A673 (cell line): Measurements from ENCODE around the gene MAPKAP1. TPM values are rescaled to one million over a fixed set of nuclear protein-coding genes. Genes with fewer than 3 reads are reported as not detected.
A peak's percentile ranks its signal among the peaks of the same experiment; 100 is the strongest.

Experiments used
- BruUV-seq: library from RNA; stranded (reverse); fragments of 400-500 nt; replicated peaks from 2 replicates; lab custom pipeline; 2021; lab: Mats Ljungman, UMichigan
- CTCF ChIA-PET: fragments of 300-600 bp; sonication (Branson Sonifier 250); formaldehyde crosslinking; loops from one replicate; lab custom pipeline; 2022; ENCODE audit warnings: antibody characterized with exemption; lab: Charles Lee
- POLR2A ChIA-PET: fragments of 300-600 bp; sonication (Branson Sonifier 250); formaldehyde crosslinking; loops from one replicate; lab custom pipeline; 2022; ENCODE audit warnings: antibody characterized with exemption; ENCODE audit not compliant: low non-redundant PET; lab: Charles Lee
- DNase-seq: peaks from one replicate; pipeline ENCODE4 v3.0.0-alpha.2; 2015; ENCODE audit warnings: low spot score
- H3K27ac ChIP-seq: fragments of 200-600 bp; sonication (generic); 2 replicates; pipeline ENCODE4 v1.5.1; 2016; ENCODE audit warnings: mixed run types, low read depth, mild to moderate bottlenecking, mixed read lengths, antibody characterized with exemption, low read length; ENCODE audit not compliant: poor library complexity, severe bottlenecking
- H3K27me3 ChIP-seq: fragments of 200-600 bp; sonication (generic); replicated peaks from 2 replicates; pipeline ENCODE4 v1.6.1; 2017; ENCODE audit warnings: mixed run types, low read depth, mild to moderate bottlenecking, mixed read lengths, antibody characterized with exemption, low read length; ENCODE audit not compliant: insufficient read depth, poor library complexity
- H3K36me3 ChIP-seq: fragments of 200-600 bp; sonication (generic); 2 replicates; pipeline ENCODE4 v1.6.1; 2016; ENCODE audit warnings: mixed run types, mild to moderate bottlenecking, mixed read lengths, antibody characterized with exemption, low read length; ENCODE audit not compliant: insufficient read depth, poor library complexity, severe bottlenecking
- H3K4me1 ChIP-seq: fragments of 200-600 bp; sonication (generic); 2 replicates; pipeline ENCODE4 v1.6.1; 2017; ENCODE audit warnings: mixed run types, mild to moderate bottlenecking, mixed read lengths, antibody characterized with exemption, low read length; ENCODE audit not compliant: insufficient read depth, poor library complexity, severe bottlenecking
- H3K4me3 ChIP-seq: fragments of 200-600 bp; sonication (generic); 2 replicates; pipeline ENCODE4 v1.5.1; 2016; ENCODE audit warnings: low read depth, mixed run types, mild to moderate bottlenecking, mixed read lengths, low read length; ENCODE audit not compliant: poor library complexity, severe bottlenecking
- H3K9me3 ChIP-seq: fragments of 200-600 bp; sonication (generic); 2 replicates; pipeline ENCODE4 v1.6.1; 2016; ENCODE audit warnings: mixed run types, low read depth, mild to moderate bottlenecking, mixed read lengths, antibody characterized with exemption, low read length; ENCODE audit not compliant: poor library complexity, severe bottlenecking
- CTCF ChIP-seq: fragments of 300-800, 200-600 bp; sonication (generic); conservative IDR thresholded peaks from 2 replicates; pipeline ENCODE4 v1.5.1; 2017; ENCODE audit warnings: low read depth, mild to moderate bottlenecking, antibody characterized with exemption, low read length, moderate library complexity, mixed read lengths
- EZH2 ChIP-seq: fragments of 200-600 bp; sonication (generic); IDR thresholded peaks from 2 replicates; pipeline ENCODE4 v1.6.1; 2017; ENCODE audit warnings: borderline replicate concordance, low read depth, mild to moderate bottlenecking, mixed read lengths, antibody characterized with exemption, low read length; ENCODE audit not compliant: poor library complexity, severe bottlenecking
- intact Hi-C: fragments of 100-400 bp; cut with micrococcal nuclease; formaldehyde crosslinking; loops from one replicate; pipeline ENCODE4 v1.10.0; 2022; ENCODE audit not compliant: unreplicated experiment
- total RNA-seq: library from RNA; stranded (reverse); gene quantifications from 2 replicates; pipeline ENCODE4 v1.2.3, GENCODE V29; 2021

The MAPKAP1 gene
- total RNA-seq, 1 experiment from 2014 or later: 98.7 TPM

GRCh38 chr9:125554726-125555125, 152.3 kb downstream of the MAPKAP1 start:
- no peak for DNase-seq
- Histone ChIP-seq H3K36me3 (peaks cover 6% of the 10 kb centered on the region), H3K9me3 (no peaks in the 10 kb centered on the region), H3K27ac (no peak overlapping the region), H3K27me3 (no peaks in the 10 kb centered on the region), H3K4me3 (no peak overlapping the region), H3K4me1 (peaks cover 13% of the 10 kb centered on the region)
- CTCF ChIA-PET: no interaction called here
- POLR2A ChIA-PET: no interaction called here
- no TSS peak for BruUV-seq
- intact Hi-C loops: loop anchor here (5.0 to 10.0 kb wide), 3 partner anchors 78 to 670 kb away; no protein-coding TSS in a partner anchor
- TF ChIP-seq EZH2 (no peak), CTCF (no peak)

GRCh38 chr9:125551781-125552180, 155.2 kb downstream of the MAPKAP1 start:
- POLR2A ChIA-PET: no interaction called here
- intact Hi-C loops: loop anchor here (10.0 kb wide), 2 partner anchors 213 to 673 kb away; no protein-coding TSS in a partner anchor
- Histone ChIP-seq H3K4me3 (no peak overlapping the region), H3K9me3 (no peaks in the 10 kb centered on the region), H3K36me3 (no peaks in the 10 kb centered on the region), H3K27me3 (no peaks in the 10 kb centered on the region), H3K27ac (no peak overlapping the region), H3K4me1 (peaks cover 20% of the 10 kb centered on the region)
- BruUV-seq: no TSS peak
- CTCF ChIA-PET: no interaction called here
- no peak for DNase-seq
- TF ChIP-seq EZH2 (no peak), CTCF (no peak)

GRCh38 chr9:125549891-125550885, 156.8 kb downstream of the MAPKAP1 start:
- intact Hi-C loops: loop anchor here (10.0 kb wide), 2 partner anchors 215 to 675 kb away; no protein-coding TSS in a partner anchor
- DNase-seq: peak; percentile 23
- no TSS peak for BruUV-seq
- no peak overlapping the region for H3K27ac ChIP-seq
- no peaks in the 10 kb centered on the region for H3K36me3 ChIP-seq
- ChIA-PET CTCF (no interaction called here), POLR2A (no interaction called here)
- H3K4me3 ChIP-seq: no peak overlapping the region
- H3K9me3 ChIP-seq: no peaks in the 10 kb centered on the region
- no peaks in the 10 kb centered on the region for H3K27me3 ChIP-seq
- no peak for TF ChIP-seq CTCF
- no peak for TF ChIP-seq EZH2
- H3K4me1 ChIP-seq: peaks cover 20% of the 10 kb centered on the region
